Kidney tubule cell (primary cell): ENCODE data around the gene SEPTIN5.
"Not testable (repeated sequence)": the region's sequence is repeated elsewhere in the genome, so short reads cannot be mapped to it uniquely, and the experiment has no call there.

Source experiments
- DNase-seq: peaks from one replicate; pipeline ENCODE4 v3.0.0-alpha.2; 2018; ENCODE audit warnings: low spot score

Gene SEPTIN5

DNA sequence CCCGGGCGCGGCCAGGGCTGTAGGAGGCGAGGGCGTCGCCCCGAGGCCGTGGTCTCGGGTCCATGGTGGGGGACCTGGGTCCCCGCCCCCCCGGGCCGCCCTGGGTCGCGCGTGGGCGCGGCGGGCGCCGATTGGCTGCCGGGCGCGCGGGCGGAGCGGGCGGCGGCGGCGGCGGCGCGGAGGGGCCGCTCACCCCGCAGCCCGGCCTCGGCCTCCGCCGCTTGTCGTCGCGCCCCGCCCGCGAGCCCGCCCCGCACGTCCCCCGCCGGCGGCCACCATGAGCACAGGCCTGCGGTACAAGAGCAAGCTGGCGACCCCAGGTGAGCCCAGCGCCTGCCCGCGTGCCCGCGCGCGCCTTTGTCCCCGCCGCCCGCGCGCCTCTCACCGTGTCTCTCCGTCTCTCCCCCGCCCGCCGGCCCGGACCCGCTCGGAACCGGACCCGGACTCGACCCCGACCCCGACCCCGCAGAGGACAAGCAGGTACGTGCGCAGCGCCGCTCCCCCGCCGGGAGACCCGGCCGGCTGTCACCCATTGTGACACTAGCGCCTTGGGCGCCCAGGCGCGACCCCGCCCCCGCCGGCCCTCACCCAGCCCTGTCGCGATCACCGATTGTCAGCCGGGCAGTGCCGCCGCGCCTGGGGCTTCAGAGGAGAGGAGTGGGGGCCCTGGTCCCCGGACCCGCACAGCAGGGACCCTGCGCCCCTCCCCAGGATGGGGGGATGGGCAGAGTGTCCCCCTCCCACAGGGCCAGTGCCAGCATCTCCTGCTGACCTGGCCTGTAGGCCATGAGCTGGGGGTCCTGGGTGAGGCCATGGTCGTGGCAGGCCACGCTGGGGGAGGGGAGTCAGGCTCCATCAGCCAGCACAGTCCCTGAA lies at the start of gene SEPTIN5:
Gene SEPTIN5 (plus strand): TSS at position 192 of the 876 bp plus-strand sequence. CDS start 86 bp downstream, at position 278.
- DNase-seq: no peak

DNA sequence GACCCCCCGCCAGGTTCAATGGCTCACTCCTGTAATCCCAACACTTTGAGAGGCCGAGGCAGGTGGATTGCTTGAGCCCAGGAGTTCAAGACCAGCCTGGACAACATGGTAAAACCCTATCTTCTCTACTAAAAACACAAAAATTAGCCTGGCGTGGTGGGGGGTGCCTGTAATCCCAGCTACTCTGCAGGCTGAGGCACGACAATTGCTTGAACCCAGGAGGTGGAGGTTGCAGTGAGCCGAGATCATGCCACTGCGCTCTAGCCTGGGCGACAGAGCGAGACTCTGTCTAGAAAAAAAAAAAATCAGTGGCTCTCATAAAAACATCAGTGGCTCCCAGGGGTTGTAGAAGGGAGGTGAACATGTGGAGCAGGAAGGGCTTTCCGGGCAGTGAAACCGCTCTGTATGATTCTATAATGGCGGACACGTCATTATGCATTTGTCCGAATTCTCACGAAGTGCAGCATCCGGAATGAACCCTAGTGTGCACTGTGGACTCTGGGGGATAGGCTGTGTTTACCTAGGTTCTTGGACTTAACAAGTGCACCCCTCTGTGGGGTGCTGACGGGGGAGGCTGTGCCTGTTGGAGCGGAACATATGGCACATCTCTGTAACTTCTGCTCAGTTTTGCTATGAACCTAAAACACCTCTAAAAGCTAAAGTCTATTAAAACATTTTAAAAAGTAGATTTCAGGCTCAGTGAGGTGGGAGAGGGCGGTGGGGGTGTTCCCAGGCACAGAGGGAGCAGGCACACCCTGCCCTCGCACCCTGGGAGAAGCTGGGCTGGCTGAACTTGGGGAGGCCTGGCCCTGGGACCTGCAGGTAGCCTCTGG lies 49.1 kb upstream of the SEPTIN5 start:
- no peak for DNase-seq

DNA sequence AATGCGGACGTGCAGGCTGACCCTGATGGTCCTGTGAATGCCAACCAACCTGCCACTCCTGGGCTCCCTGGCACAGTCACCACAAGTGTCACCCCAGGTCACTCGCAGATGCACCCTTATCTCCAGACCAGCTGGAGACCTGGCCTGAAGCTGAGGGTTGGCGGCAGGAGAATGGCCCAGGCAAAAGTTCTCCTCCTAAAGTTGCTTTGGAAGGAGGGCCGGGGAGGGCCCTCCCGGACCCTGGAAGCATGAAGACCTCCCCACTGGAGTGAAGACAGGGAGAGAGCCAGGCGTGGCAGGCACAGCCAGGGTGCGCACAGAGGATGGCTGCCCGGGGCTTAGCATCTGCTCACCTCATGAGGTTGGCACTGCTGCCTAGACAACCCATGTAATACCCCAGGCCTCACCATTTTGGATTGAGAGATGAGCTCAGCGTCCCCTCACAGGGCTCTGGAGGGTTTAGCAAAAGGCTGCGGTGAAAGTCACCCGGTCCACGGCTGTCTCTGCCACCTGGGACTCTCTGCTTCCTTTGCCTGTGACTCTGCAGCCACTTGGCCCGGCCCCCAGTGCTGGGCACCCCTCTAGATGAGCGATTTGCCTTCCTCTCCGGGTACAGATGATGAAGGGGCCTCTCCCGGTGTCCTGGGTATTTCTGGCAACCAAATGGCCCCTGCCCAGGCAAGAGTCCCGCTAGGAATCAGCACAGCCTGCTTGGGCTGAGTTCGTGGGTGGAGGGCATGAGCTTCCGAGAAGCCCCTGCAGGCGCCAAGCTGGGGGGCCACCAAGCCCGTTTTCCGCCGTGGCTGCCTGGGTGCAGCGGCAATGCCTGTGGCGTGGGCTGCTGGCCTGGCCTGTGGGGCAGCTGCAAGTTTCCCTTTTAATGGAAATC lies 48.3 kb upstream of the SEPTIN5 start:
- DNase-seq: no peak

- DNase-seq: no peak
Observed at GRCh38 chr22:19666673-19667593, 47.4 kb upstream of the SEPTIN5 start.

DNA sequence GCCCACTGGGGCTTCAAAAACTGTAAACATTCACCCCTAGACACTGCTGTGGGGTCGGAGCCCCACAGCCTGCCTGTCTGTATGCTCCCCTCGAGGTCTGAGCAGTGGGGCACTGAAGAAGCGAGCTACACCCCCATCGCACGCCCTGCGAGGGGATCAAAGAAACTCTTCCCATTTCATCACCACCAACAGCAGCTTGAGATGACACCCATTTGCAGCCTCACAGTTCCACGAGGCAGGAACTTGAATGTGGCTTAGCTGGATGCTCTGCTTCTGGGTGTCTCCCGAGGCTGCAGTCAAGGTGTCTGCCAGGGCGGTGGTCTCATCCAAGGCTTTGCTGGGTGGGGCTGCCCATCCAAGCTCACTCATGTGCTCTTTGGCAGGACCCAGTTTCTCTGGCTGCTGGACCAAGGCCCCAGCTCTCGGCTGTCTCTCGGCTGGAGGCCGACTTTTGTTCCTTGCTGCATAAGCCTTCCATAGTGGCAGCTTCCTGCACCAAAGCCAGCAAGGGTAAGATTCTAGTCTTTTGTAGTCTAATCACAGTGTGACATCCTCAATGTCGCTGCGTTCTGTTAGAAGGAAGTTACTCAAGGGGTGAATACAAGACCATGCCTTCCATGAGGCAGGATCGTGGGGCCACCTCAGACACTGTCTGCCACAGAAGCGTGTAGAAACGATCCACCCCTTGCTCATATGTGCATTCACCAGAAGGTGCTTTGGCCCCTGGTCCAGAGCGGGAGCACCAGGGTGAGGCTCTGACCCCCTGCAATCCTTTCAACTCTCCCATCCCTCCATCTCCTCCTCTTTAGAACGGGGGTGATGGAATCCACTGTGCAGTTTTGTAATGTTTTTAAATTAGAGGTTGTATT lies 46.2 kb upstream of the SEPTIN5 start:
- no peak for DNase-seq

- no peak for DNase-seq
Observed at GRCh38 chr22:19668748-19669147, 45.6 kb upstream of the SEPTIN5 start.

DNA sequence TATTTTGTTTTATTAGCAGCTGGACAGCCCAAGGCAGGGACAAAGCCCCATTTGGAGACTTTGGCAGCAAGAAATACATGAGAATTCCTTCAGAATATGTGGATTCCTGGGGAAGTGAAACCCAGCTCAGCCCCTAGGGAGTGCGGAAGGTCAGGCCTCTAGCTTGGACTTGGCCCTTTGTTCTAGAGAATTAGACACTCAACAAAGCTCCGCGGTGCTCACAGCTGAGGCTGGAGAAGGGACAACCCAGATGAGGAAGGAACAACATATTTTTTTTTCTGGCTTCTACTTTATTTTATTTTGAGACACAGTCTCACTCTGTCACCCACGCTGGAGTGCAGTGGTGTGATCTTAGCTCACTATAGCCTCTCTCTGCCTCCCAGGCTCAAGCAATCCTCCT lies 44.7 kb upstream of the SEPTIN5 start:
- no peak for DNase-seq

DNA sequence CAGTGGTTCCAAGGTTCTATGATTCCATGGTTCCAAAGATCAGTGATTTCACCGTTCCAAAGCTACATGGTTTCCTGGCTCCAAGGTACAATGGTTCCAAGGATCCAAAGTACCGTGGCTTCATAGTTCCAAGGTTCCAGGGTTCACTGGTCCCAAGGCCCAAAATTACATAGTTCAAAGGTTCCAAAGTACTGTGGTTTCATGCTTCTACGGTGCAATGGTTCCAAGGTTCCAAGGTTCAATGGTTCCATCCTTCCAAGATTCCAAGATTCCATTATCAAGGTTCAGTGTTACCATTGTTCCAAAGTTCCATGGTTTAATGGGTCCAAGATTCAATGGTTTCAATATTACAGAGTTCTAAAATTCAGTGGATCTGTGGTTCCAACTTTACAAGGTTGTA lies 43.0 kb upstream of the SEPTIN5 start:
- no peak for DNase-seq

- no peak for DNase-seq
Observed at GRCh38 chr22:19672054-19672776, 42.1 kb upstream of the SEPTIN5 start.

GRCh38 chr22:19673660-19674059 lies 40.6 kb upstream of the SEPTIN5 start:
- DNase-seq: no peak

- no peak for DNase-seq
Observed at GRCh38 chr22:19674129-19674928, 40.0 kb upstream of the SEPTIN5 start.

DNA sequence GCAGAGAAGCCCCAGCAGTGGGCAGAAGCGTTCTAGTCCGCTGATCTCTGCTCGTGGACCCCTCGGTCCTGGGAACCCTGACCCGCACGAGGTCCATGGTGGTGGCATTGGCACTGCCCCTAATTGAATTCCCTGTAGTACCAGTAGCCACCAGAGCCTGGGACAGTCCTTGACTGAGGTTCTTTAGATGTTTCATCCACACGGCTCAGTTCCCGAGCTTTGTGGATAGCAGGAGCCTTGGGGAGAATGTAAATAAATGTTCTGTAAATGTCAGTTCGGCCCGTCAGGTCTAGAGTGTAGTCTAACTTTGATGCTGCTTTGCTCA lies 39.4 kb upstream of the SEPTIN5 start:
- DNase-seq: no peak

DNA sequence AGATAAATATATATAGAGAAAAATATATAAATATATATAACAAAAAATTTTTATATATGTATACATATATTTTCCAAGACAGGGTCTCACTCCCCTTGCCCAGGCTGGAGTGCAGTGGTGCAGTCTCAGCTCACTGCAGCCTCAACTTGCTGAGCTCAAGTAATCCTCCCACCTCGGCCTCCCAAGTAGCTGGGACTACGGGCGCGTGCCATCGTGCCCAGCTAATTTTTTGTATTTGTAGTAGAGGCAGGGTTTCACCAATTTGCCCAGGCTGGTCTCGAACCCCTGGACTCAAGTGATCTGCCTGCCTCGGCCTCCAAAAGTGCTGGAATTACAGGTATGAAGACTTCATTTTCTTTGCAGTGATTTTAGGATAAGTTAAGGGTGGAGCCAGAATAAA lies 38.9 kb upstream of the SEPTIN5 start:
- DNase-seq: no peak

DNA sequence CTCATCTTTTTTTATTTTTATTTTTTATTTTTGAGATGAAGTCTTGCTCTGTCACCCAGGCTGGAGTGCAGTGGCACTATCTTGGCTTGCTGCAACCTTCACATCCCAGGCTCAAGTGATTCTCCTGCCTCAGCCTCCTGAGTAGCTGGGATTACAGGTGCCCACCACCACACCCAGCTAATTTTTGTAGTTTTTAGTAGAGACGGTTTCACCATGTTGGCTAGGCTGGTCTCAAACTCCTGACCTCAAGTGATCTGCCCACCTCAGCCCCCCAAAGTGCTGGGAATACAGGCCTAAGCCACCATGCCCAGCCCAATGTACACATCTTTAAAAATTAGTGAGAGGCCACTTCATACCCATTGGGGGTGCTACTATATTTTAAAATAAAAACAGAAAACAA lies 37.9 kb upstream of the SEPTIN5 start:
- DNase-seq: not testable (repeated sequence)

DNA sequence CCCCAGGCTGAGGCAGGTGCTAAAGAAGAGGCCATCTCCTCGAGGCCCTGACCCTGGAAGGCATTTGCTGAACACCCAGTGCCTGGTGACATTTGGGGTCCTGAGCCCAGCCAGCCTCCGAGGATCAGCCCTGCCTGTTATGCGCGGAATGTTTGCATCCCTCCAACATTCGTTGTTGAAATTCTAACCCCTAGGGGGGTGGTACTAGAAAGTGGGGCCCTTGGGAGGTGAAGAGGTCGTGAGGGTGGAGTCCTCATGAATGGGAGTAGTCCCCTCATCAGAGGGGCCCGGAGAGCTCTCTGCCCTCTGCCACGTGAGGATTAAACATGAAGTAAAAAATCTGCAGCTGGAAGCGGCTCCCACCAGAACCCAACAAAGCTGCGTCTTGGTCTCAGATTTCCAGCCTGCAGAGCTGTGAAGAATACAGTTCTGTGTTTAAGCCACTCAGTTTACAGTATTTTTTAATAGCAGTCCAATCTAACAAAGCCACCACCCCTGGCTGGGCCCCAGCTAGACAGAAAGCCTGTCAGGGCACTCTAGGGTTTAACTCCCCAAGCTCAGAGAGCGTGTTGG lies 35.3 kb upstream of the SEPTIN5 start:
- no peak for DNase-seq

- no peak for DNase-seq
Observed at GRCh38 chr22:19679522-19680101, 34.7 kb upstream of the SEPTIN5 start.

GRCh38 chr22:19680287-19680881 lies 33.9 kb upstream of the SEPTIN5 start:
- no peak for DNase-seq
